ENCODE measurements around the gene ADNP2. TPM values are rescaled to one million over a fixed set of nuclear protein-coding genes. Genes with fewer than 3 reads are reported as not detected.

ADNP2 gene
- total RNA-seq, 1 donor from 2014 or later: 17.7 TPM

- DNase-seq (ENCODE audit: low read depth, low spot score): no peak
Measured at GRCh38 chr18:80105369-80106167, 3.5 kb upstream of the ADNP2 start.

DNA sequence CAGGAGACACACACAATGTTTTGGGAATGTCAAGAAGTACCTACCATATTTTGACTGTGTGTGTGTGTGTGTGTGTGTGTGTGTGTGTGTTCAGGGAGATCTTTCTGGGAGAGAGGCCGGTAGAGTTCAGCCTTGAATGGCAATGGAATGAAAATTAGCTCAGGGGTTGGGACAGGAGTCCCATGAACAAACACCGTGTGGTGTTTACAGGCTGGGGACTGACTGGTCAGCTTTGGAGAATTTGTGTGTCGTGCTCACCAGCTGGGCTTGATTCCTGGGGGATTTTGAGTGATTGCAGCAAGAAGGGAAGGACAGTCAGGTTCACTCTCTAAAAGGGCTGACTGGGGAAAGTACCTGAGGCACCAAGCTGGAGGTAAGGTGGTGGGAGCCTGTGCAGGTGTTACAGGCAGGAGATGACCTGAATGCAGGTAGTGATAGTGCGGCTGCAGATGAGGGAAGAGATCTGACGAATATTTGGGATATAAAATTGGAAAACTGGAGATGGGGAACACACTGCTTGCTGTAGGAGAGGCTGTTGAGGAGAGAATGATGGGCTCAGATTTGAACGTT, 2.5 kb upstream of the ADNP2 start:
- DNase-seq (ENCODE audit: low read depth, low spot score): no peak

- no peak for DNase-seq (ENCODE audit: low read depth, low spot score)
Measured at GRCh38 chr18:80107426-80107825, 1.6 kb upstream of the ADNP2 start.

DNA sequence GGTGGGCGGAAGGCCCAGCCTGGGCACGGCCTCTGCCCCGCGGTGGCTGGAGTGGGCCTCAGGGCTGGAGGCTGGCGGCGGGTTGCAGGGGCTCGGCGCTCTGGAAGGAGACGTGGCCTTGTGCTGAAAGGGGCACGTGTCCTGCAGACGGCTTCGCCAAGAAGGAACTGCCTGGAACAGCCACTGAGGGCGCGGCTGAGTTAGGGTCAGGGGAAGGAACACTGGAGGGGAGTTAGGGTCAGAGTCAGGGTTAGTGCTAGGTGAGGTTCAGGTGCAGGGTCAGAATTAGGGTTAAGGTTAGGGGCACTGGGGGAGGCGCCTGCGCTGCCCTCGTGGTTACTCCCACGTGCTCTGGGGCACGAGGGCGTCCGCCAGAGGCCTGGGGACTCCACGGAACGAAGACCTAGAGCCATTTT, 933 bp upstream of the ADNP2 start:
- no peak for DNase-seq (ENCODE audit: low read depth, low spot score)

DNA sequence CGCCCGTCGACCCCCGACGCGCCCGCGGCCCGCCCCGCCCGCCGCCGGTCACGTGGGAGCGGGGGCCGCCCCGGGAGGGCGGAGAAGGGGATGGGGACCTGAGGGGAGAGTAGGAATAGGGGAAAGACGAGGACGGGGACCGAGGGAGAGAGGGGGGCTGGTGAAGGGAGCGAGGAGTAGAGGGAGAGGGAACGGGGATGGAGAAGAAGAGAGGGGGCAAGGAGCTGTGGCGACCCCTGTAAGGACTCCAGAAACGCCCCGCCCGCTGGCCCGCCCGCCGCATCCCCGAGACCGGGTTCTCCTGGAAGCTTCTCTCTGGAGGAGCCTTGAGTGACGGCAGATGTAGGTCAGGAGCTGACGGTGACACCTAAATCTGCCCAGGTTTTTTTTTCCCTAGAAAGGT, 615 bp downstream of the ADNP2 start:
- no peak for DNase-seq (ENCODE audit: low read depth, low spot score)

DNA sequence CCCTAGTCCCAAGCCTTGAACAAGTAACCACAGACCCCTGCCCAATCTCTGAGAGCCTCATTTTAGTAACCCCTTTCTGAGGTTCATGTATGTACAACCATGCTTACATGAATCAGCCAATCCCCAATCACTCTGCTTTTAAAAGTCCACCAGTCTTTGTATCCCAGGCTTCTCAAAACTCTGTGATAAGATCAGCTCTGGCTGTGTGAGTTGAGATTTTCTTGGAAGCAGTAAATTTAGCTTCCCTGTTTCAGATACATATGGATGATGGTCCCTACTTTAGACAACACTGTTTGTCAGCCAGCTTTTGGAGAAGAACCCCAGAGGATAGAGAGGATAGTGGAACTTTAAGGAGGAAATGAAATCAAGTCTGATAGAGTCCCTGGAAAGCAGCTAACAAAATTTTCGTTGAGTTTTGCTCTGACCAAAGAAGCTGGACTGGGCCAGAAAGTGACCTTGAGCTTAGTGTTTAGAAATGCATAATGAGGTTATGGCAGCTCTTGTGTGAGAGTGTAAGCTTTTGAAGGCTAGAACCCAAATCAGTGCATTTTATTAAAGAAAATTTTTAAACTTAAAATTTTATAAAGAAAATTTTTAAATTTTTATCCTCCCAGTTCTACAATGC, 3.7 kb downstream of the ADNP2 start:
- DNase-seq (ENCODE audit: low read depth, low spot score): no peak

GRCh38 chr18:80115035-80115434, 6.0 kb downstream of the ADNP2 start:
- DNase-seq (ENCODE audit: low read depth, low spot score): no peak

GRCh38 chr18:80119111-80119510, 10.0 kb downstream of the ADNP2 start:
- DNase-seq (ENCODE audit: low read depth, low spot score): no peak

DNA sequence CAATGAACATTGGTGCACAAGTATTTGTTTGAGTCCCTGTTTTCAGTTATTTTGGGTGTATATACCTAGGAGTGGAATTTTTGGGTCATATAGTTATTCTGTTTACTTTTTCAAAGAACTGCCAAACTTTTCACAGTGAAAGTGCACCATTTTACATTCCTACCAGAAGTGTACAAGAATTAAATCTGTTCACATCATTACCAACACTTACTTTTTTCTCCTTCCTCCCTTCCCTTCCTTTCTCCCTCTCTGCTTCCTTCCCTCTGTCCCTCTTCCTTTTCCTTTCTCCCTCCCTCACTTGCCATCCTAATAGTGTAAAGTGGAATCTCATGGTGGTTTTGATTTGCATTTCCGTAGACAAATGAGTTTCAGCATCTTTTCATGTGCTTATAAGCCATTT, 11.9 kb downstream of the ADNP2 start:
- no peak for DNase-seq (ENCODE audit: low read depth, low spot score)

GRCh38 chr18:80124131-80124530, 15.1 kb downstream of the ADNP2 start:
- no peak for DNase-seq (ENCODE audit: low read depth, low spot score)

- no peak for DNase-seq (ENCODE audit: low read depth, low spot score)
Measured at GRCh38 chr18:80126797-80127196, 17.7 kb downstream of the ADNP2 start.

GRCh38 chr18:80127635-80128034, 18.6 kb downstream of the ADNP2 start:
- DNase-seq (ENCODE audit: low read depth, low spot score): no peak

DNA sequence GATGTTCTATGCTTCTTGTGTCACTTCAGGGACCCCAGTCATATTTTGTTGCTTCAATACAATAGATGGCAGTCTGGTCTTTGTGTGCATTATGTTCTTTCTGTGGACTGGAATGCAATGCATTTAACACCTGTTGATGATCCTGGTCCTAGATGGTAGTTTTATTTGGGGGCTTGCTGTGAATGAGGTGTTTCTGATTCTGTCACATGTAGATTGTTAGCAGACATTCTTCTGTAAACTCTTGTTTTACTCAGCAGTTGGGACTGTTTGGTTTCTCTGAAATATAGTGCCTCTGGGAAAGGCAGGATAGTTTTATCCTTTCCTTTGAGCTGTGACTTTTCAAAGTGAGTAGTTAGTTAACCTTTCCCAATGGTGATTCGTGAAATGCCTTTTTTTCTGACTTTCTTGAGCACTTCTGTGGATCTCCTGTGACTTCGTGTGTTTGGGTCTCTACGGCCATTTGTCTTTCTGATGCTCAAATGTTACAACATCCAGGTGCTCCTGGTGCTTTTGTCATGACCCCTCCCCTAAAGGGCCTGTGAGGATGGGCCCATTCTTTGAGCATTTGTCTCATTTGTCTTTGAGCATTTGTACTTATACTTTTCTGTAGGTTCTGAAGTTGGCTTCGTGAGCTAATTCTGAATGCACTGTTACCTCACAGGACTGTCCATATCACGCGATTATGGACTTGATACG, 20.8 kb downstream of the ADNP2 start:
- no peak for DNase-seq (ENCODE audit: low read depth, low spot score)

DNA sequence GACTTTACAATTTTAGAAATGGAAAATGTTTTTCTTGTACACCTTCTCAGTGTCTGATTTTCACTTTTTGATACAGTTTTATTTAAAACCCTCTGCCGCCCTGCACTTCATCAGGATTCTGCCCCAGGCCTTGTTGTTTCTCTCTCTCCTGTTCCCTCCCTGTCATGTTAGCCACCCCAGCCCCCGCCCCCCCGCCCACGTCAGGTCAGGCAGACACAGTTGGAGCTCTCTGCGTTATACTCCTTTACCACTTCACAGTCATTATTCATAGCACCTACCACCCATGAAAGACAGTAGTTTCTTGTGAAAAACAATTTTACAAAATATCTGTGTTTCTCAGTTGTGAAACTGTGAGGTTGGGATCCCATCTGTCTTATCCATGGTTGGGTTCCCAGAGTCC, 21.5 kb downstream of the ADNP2 start:
- DNase-seq (ENCODE audit: low read depth, low spot score): no peak

- no peak for DNase-seq (ENCODE audit: low read depth, low spot score)
Measured at GRCh38 chr18:80132180-80132812, 23.2 kb downstream of the ADNP2 start.

DNA sequence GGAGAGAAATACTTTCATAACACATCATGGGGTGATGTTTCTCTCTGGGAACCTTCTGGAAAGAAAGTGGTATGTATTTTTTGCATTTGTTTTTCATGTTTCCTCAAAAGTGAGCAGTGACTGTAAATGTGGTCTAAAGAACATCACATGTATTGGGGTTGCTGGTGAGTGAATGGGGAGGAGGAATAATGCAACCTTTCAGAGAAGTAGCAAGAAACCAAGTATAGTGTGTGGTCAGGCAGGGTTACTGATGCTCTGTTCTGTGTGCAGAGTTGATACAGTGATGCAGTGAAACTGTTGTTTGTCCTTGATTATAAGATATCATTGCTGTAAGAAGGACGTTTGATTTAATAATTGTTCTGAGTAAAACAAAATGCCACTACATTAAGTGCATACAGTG, 24.1 kb downstream of the ADNP2 start:
- no peak for DNase-seq (ENCODE audit: low read depth, low spot score)

DNA sequence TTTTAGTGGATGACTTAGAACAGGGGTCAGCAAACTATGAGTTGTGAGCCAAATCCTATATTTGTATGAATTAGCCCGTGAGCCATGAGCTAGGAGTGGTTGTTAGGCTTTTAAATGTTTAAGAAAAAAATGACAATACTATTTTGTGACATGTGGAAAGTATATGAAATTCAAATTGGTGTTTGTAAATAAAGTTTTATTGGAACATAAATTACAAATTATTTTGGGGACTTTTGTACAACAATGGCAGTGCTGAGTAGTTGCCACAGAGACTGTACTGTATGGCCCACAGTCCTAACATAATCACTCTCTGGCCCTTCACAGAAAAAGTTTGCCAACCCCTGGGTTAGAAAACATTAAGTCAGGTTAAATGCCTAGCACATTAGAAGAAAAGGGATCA, 26.1 kb downstream of the ADNP2 start:
- no peak for DNase-seq (ENCODE audit: low read depth, low spot score)

- DNase-seq (ENCODE audit: low read depth, low spot score): no peak
Measured at GRCh38 chr18:80136679-80137078, 27.6 kb downstream of the ADNP2 start.

- DNase-seq (ENCODE audit: low read depth, low spot score): no peak
Measured at GRCh38 chr18:80137137-80137536, 28.1 kb downstream of the ADNP2 start.

GRCh38 chr18:80137976-80138375, 28.9 kb downstream of the ADNP2 start:
- DNase-seq (ENCODE audit: low read depth, low spot score): no peak

- no peak for DNase-seq (ENCODE audit: low read depth, low spot score)
Measured at GRCh38 chr18:80140455-80140985, 31.5 kb downstream of the ADNP2 start.

All from pulmonary artery endothelial cell (primary cell).